C4-2B (cell line): ENCODE results near the gene MED13L.

Experiments
- CTCF ChIP-seq: fragments of 450-650 bp; conservative IDR thresholded peaks from 2 replicates; pipeline ENCODE4 v1.5.1; 2017; ENCODE audit warnings: mild to moderate bottlenecking
- ZFX ChIP-seq: fragments of 450-650 bp; IDR thresholded peaks from 2 replicates; pipeline ENCODE4 v1.6.1; 2017

GRCh38 chr12:115998119-115998633 is 279.3 kb downstream of the MED13L start:
- TF ChIP-seq CTCF, result peak; percentile 84
- no peak for TF ChIP-seq ZFX
